G401 (cell line): ENCODE results near the gene SRGAP3. TPM values are rescaled to one million over a fixed set of nuclear protein-coding genes. Genes with fewer than 3 reads are reported as not detected.

Experiments
- DNase-seq: peaks from one replicate; pipeline ENCODE4 v3.0.0-alpha.2; 2015; ENCODE audit warnings: low spot score
- in situ Hi-C: cut with HindIII; loops from 2 replicates; pipeline ENCODE4 v1.10.0; 2016; ENCODE audit warnings: low sequenced_read_pairs, mixed read lengths
- total RNA-seq: library from RNA; depleted of rRNA; stranded (reverse); fragments of >200 nt; shearing (Covaris generic); gene quantifications from 2 replicates; pipeline ENCODE4 v1.2.3, GENCODE V29; 2014

SRGAP3 gene
- total RNA-seq, 1 experiment from 2014 or later: 0.37 TPM

DNA sequence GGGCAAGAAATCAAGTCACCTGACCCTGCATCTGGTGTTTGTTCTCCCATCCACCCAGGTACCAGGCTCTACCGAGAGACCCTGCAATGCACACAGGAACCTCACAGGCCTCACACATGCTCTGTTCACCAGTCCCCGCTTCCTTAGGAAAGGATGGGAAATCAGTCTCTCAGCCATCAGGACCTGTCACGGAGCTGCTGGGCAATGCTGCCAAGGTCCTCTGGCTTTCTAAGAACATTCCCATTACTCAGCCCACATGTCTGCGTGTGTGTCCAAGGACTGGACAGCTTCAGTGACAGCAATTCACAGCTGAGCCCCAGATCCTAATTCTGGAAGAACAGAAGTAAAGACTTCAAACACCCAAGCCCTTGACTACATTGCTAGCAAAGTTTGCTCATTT, 6.5 kb upstream of the SRGAP3 start:
- in situ Hi-C loops: no loop called here
- peak; percentile 69 for DNase-seq

DNA sequence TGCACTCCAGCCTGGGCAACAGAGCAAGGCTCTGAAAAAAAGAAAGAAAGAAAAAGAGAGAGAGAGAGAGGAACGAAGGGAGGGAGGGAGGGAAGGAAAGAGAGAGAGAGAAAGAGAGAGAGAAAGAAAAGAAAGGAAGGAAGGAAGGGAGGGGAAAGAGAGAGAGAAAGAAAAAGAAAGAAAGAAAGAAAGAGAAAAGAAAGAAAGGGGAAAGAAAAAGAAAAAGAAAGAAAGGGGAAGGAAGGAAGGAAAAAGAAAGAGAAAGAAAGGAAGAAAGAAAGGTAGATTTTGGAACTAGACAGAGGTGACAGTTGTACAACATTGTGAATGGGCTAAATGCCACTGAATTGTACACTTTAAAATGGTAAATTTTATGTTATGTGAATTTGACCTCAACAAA, 5.3 kb upstream of the SRGAP3 start:
- no peak for DNase-seq
- in situ Hi-C loops: no loop called here

DNA sequence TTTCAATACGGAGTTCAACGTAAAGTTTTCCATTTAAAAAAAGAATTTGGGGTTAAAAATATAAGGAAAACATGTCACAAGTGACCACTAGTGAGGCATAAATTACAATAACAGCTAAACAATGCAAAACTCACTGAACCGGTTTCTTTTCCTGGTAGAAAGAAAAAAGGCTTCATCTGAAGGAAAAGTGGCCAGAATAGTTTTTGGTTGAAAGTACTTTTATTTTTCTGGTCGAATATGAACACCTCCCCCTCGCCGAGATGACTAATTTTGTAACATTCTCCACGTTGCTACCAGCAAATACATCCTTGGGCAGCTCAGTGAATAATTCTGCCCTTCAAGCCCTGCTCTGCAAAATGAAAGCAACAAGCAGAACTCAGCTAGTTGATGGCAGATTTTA, 3.9 kb upstream of the SRGAP3 start:
- in situ Hi-C loops: no loop called here
- no peak for DNase-seq

DNA sequence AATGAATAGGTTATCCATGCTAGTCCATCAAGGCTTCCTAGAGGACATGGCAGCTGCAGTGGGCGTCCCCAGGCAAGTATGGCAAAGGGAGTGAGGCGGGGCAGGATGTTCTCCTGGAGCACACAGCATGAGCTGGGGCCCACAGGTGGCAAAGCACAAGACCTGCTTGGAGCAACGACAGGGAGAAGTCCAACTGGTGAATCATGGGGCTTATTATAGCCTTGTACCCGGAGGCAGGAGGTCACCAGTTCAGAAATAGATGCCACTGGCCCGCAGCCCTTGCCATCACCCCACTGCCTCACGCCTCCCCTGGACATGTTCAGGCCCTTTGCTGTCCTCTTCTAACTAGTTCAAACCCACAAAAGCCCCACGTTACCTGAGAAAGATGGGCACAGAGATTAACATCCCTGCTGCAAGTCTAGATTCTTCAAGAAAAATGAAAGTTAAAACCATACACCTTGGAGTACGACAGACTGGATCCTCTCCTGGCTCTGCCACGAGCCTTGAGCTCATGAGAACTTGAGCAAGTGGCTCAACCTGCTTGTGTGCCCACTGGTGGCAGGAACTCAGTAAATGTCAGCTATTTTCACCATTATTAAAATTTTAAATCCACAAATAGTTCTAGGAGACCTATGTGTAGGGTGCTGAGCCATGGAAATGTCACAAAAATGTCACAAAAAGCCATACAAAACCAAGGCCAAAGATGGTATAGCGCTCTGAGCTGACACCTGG, 1.8 kb upstream of the SRGAP3 start:
- DNase-seq: peak; percentile 52
- in situ Hi-C loops: no loop called here

DNA sequence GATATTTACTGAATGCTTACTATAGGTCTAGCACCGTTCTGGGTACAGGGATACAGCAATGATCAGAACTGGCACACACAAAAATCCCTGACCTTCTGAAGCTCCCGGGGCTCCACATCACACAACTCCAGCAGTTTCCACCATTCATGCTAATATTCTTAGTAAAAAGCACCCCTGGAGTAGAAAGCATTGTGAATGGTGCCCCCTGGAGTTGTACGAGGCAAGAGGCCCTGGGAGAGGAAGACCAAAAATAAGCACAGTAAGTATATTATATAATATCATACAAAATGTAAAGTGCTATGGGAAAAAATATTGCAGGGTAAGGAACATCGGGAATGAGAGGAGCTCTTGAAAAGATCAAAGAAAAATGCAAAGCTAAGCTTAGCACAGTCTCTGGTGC, 790 bp upstream of the SRGAP3 start:
- peak; percentile 40 for DNase-seq
- in situ Hi-C loops: no loop called here

DNA sequence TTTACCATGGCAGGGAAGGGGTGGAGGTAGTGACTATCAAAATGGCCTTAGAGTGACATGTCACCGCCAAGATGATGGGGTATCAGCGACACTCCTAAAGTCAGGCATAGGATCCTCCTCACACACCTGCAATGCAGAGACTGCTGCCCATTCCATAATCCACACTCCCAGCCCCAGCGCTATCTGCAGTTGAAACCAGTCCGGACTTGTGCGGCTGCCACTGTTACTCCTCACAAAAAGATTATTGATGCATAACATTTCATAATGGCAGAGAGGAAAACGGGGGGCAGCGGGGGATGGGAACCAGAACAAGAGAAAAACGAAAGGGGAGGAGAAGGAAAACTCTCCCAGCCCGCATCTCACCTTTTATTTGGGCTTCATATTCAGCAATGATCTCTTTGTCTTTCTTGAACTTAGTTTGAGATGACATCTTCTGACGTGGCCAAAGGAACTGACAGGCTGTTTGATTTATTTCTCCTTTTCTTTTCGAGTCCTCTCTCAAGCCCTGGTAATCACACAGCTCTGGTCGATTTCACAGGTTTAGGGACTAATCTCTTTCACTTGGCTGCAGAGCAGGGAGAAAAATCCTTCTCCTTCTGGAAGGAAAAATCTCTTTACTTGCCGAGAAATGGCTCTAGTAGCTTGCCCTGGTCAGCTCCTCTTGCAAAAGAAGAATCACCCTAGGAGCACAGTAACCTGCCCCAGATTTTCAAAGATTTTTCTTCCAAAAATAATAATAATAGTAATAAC, 749 bp downstream of the SRGAP3 start:
- in situ Hi-C loops: no loop called here
- DNase-seq: peak; percentile 75

DNA sequence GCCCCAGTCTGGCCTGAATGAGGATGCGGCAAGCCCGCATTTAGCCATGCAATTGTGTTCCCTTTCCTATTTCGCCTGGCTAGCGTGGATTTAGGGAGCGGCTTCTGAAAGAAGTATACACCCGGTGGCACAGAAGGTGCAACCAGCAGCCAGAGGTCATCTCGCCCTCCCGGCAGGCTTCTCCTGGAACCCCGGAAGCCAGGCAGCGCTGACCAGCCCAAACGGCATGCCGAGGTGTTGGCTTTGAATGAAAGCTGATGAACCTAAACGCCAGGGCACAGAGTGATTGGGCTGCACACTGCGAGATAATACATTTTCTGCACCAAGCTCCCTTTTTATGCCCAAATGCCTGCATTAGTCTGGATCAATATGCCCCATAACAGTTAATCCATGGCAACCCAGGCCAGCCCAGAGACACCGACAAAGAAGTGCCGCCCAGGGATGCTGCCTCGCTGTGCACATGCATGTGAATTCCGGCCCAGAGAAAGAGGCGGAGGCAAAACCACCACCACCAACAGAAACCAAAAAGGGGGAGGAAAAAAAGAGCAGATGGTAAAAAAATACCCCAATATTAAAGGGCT, 1.4 kb downstream of the SRGAP3 start:
- DNase-seq: peak; percentile 63
- in situ Hi-C loops: no loop called here

DNA sequence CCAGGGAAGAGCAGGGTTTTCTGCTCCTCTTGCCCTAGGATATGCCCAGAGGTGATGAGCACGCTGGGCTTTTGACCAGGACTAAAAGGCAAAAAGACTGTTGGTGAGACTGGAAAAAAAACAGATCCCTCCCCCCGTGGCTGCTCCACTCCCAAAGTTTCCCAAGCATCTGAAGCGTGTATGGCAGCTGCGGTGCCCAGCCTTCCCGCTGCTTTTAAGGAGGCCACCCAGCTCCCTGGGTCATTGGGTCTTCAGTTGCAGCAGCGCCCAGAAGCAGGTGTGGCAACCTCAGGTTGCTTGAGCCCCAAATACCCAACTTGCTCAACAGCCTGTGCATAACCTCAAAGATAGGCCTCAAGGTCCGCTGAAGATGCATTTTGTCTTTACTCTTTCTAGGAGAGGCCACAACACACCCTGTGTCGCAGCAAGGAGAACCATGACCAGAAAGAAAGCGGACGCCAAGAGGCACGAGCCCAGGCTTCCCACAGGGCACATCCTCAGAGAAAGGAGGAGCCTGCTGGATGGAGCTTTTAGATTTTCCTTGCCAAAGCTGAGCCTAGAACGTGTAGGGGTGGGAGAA, 2.0 kb downstream of the SRGAP3 start:
- peak; percentile 81 for DNase-seq
- in situ Hi-C loops: no loop called here

DNA sequence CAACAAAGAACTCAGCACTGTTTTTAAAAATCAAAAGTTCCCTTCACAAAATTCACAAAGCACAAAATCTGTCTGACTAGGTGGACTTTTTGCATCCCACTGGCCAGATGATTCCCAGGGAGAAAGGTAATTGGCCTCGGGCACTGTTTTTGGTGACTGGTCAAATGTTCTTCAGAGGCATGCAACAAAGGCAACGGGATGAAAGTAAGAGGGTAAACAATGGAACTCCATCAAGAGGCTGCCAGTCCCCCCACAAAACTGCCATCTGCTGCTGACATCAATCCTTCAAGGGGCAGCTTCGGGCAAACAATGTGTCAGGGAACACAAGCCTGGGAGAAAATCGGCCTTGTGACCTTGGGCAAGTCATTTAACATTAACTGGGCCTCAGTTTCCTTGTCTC, 3.3 kb downstream of the SRGAP3 start:
- DNase-seq: no peak

DNA sequence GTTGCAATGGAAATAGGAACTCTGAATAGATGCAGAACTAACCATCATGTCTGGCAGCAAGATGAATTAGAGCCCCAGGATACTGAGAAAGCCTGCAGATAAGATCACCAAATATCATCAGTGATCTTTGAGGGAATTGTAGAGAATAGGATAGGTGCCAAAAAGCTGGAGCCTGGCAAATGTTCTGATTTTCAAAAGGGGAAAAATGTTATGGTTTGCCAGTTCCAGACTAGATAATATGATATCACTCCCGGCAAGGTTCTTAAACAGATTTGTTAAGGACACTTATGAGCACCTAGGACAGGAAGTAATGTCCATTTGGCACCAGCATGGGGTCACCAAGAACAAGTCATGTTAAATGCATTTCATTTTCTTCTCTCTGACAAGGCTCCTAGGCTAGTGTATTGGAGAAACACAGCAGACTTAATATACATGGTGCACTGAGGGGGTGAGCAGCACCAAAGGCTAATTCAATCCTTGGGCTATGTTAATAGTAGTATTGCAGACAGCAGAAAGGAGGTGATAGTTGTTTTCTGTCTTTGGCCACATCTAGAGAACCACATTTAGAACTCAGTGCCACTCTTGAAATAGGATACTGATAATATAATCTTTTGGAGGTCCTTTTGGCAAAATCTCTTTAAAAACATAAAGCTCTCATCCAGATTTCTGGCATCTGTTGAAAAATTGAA, 4.8 kb downstream of the SRGAP3 start:
- in situ Hi-C loops: no loop called here
- peak; percentile 55 for DNase-seq

More for the DNA sequence above, 3.3 kb downstream of the SRGAP3 start:
- in situ Hi-C loops: no loop called here

DNA sequence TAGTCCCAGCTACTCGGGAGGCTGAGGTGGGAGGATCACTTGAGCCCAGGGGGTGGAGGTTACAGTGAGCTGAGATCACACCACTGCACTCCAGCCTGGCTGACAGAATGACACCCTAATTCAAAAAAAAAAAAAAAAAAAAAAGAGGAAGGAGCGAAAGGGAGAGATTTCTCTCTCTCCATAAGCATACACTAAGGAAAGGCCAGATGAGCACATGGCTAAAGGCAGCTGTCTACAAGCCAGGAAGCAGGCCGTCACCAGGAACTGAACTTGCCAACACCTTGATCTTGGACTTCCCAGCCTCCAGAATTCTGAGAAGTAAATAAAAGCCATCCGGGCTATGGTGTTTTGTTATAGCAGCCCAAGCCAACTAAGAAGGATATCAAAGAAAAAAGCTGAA, 7.5 kb downstream of the SRGAP3 start:
- no peak for DNase-seq
- in situ Hi-C loops: no loop called here

DNA sequence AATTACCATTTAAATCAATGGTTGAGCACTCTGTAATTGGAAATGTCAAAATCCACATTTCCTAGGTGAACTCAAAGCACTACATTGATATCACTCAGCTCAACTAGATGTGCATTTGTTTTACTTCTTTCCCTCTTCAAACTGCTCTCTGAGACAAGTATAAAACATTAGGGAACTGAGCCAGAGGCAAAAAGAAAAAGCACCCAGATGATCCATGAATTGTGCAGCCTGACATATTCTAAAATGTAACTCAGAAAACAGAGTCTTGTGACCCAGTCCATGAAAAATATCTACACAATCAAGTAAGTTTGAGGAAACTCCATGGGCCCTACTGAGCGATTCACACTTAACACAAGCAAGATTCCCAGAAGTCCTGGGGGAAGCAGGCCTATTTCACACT, 9.8 kb downstream of the SRGAP3 start:
- in situ Hi-C loops: no loop called here
- DNase-seq: no peak

DNA sequence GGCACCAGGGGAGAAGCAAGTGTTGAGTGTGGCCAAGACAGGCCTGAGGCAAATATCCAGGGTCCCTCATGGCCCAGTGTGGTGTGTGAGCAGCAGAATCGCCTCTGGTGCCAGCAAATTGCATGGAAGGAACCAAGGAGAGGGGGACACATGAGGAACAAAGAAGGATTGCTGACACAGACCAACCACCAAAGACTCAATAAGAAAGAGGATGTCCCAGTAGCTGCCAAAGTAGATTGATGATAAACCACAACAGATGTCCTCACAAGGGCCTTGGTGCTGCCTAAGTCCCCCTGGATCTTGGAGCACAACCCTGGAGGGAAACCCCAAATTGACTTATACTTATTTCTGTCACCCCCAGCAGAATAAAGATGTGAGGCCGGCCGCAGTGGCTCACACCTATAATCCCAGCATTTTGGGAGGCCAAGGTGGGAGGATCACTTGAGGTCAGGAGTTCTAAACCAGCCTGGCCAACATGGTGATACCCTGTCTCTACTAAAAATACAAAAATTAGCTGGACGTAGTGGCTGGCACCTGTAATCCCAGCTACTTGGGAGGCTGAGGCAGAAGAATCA, 10.6 kb downstream of the SRGAP3 start:
- DNase-seq: no peak
- in situ Hi-C loops: no loop called here

DNA sequence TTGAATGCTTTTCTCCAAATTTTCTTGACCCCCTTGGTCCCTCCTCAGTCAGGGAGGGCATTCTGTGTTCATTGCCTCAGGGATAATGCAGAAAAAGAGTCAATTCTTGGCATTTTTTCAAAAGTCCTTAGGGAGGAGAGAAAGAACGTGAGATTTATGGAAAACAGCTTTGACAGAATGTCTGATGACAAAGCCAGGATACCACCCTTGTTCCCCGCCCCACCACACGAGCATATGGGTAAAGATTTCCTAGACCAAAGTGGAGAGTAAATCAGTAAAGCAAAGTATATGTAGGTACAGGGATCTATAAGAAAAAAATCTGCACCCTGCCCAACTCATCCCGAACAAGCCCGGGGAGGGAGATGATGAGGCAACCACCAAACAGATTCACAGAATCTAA, 11.2 kb downstream of the SRGAP3 start:
- in situ Hi-C loops: no loop called here
- DNase-seq: no peak

DNA sequence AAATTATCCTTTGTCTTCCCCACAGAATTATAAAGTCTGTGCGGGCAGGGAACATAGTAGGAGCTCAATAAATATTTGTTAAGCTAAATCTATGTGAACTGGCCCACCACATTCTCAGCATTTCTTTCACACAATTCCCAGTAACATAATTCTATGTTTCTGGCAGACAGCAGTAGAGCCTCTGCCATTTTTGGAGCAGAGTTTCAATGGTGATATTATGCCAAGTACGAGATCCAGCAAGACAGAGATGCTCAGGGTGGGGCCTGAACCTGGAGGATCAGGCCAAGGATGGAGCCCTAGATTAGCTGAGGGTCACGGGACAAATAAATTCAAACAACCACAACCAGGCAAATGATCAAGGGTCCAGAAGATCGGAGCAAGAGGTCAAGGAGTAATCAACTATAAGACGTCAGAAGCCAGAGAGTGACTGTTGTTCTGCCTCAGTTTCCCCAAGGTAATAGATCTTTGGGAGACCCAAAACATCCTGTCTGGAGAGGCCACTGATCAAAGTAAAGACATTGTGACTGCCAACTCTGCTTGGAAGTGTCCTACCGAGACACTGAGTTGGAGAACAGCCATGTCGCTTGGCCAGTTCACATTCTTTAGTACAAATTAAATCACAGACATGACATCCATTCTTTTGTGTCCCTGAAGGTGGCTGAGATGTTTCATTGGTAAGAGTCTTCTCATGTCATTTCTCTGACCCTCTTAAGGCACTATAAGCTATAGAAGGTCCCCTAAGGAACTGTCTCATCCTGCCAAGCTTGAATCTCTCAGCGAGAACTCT, 15.4 kb downstream of the SRGAP3 start:
- in situ Hi-C loops: no loop called here
- peak; percentile 75 for DNase-seq

DNA sequence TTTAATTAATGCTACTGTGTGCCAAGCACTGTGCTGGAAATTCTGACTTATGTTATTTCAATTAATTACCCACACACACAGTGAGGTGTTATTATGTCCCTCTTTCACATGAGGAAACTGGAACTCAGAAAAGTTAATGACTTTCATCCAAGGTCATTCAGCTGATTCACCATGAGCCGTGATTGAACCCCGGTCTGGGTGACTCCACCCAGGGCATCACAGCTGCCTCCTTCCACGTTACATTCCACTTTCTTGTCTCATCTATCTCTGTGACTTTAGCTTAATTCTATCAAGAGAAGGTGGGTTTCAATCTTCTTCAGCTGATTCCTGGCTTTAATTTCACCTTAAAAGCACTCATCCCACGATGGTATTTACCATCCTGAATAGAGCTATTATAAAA, 16.3 kb downstream of the SRGAP3 start:
- in situ Hi-C loops: no loop called here
- DNase-seq: no peak

DNA sequence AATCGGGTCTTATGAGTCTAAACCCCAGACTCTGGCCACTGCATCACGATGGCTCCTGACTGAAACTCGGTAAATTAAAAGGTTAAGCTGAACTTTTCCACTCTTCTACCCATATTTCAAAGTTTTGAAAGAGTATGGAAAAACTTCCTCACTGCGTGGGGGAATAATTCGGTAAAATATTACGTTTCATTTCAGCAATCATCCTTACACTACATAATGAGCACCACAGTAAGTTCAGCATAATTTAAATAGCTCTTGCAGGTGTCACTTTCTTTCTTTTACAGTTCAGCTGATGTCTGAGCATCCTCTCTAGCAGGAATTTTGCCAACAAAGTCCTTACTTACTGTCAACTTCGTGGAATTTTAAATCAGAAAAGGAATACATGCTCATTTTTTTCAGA, 17.5 kb downstream of the SRGAP3 start:
- in situ Hi-C loops: no loop called here
- DNase-seq: no peak

DNA sequence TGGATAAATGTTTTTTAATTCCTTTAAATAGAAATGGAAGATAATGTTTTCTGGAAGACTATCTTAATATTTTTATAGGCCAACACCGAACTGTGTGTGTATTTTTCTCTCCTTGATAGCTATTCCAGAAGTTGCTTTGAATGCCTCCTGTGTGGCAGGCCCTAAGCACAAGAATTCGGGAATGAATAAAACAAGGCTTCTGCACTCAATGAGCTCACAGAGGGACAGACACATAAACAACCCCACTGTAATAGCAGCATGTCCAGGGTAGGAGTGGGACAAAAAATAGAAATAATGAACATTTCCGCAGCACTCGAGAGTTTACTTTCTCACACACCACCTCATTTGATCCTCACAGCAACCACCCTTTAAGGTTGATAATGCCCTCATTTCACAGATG, 18.0 kb downstream of the SRGAP3 start:
- in situ Hi-C loops: no loop called here
- no peak for DNase-seq

DNA sequence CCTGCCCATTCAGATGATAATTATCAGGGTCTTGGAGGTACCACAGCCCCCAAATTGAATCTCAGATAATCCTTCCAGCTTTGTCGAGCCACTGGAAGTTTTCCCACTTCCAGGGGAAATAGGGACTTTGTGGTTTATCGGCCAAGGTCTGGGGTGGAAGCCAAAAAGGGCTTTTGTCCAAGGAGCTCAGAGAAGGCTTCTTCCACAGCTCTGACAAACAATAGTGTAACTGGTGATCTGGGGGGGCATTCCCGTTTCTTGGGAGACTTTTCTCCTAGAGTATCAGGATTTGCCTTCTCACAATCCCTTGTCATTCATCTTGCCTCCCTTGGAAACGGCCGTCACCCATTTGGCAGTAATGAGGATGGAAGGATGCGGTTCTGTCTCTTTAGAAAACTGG, 18.4 kb downstream of the SRGAP3 start:
- DNase-seq: peak; percentile 52
- in situ Hi-C loops: no loop called here
